Esophagus muscularis mucosa (tissue), 4 donors: Measurements from ENCODE around the gene CRACDL.

Experiments
- EP300 ChIP-seq: sonication (generic); formaldehyde crosslinking; IDR thresholded peaks from one replicate; pipeline ENCODE4 v1.6.1; 2017; ENCODE audit warnings: antibody characterized with exemption
- POLR2A ChIP-seq: fragments of 450-650 bp; IDR thresholded peaks from one replicate; pipeline ENCODE4 v1.6.1; 2017; ENCODE audit warnings: antibody characterized with exemption, moderate library complexity, mild to moderate bottlenecking, low read depth
- TF ChIP-seq, protein P1 (sequence below), 3 experiments: fragments of 200-600 bp in 2 of 3; fragments of 450-650 bp in 1 of 3; sonication (generic) in 2 of 3; IDR thresholded peaks; one replicate each; pipeline ENCODE4 v1.5.1; 2017 to 2019; ENCODE audit warnings: antibody characterized with exemption in 3 of 3, mild to moderate bottlenecking in 2 of 3, moderate library complexity in 1 of 3

GRCh38 chr2:98921062-98921461 lies 15.0 kb downstream of the CRACDL start:
- TF ChIP-seq EP300, result no peak
- TF ChIP-seq, protein P1, sequence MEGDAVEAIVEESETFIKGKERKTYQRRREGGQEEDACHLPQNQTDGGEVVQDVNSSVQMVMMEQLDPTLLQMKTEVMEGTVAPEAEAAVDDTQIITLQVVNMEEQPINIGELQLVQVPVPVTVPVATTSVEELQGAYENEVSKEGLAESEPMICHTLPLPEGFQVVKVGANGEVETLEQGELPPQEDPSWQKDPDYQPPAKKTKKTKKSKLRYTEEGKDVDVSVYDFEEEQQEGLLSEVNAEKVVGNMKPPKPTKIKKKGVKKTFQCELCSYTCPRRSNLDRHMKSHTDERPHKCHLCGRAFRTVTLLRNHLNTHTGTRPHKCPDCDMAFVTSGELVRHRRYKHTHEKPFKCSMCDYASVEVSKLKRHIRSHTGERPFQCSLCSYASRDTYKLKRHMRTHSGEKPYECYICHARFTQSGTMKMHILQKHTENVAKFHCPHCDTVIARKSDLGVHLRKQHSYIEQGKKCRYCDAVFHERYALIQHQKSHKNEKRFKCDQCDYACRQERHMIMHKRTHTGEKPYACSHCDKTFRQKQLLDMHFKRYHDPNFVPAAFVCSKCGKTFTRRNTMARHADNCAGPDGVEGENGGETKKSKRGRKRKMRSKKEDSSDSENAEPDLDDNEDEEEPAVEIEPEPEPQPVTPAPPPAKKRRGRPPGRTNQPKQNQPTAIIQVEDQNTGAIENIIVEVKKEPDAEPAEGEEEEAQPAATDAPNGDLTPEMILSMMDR (IDR thresholded peaks at IDR 0.05), result no peak
- TF ChIP-seq POLR2A, result no peak
